ENCODE measurements around the gene FAN1. TPM values are rescaled to one million over a fixed set of nuclear protein-coding genes. Genes with fewer than 3 reads are reported as not detected.

Gene FAN1
- total RNA-seq, 4 donors from 2014 or later = 6.0 to 17.7 (median 10.2) TPM

- no peak for TF ChIP-seq POLR2A (IDR thresholded peaks at IDR 0.05)
- no peak for TF ChIP-seq CTCF (IDR thresholded peaks at IDR 0.05)
- no peaks in the 10 kb centered on the region for H3K27me3 ChIP-seq
- H3K36me3 ChIP-seq = peaks cover 17 to 82% (median 21%) of the 10 kb centered on the region in 3 donors
- H3K9me3 ChIP-seq = no peaks in the 10 kb centered on the region
- intact Hi-C loops (cut with DNase I) = no loop called here
- 85 to 91% methylated on average over 1 to 5 of the region's 5 CpGs for WGBS, 2 donors
- DNase-seq = no peak
- H3K4me1 ChIP-seq = peaks cover 0 to 5% (median 0%) of the 10 kb centered on the region in 3 donors
- no peak overlapping the region for H3K4me3 ChIP-seq
- H3K27ac ChIP-seq = no peak overlapping the region
Measured at GRCh38 chr15:30928076-30928475, 24.4 kb downstream of the FAN1 start.

GRCh38 chr15:30929064-30929669 lies 25.5 kb downstream of the FAN1 start:
- DNase-seq = no peak
- H3K36me3 ChIP-seq = peaks cover 10 to 77% (median 19%) of the 10 kb centered on the region in 3 donors
- intact Hi-C loops (cut with DNase I) = no loop called here
- H3K4me1 ChIP-seq = peaks cover 0 to 13% (median 0%) of the 10 kb centered on the region in 3 donors
- 69 to 73% methylated on average over 10 of the region's 10 CpGs for WGBS, 2 donors
- no peaks in the 10 kb centered on the region for H3K27me3 ChIP-seq
- no peak overlapping the region for H3K27ac ChIP-seq
- TF ChIP-seq CTCF (IDR thresholded peaks at IDR 0.05) (no peak), POLR2A (IDR thresholded peaks at IDR 0.05) (no peak)
- no peaks in the 10 kb centered on the region for H3K9me3 ChIP-seq
- H3K4me3 ChIP-seq = no peak overlapping the region

GRCh38 chr15:30929982-30930381 lies 26.3 kb downstream of the FAN1 start:
- TF ChIP-seq POLR2A (IDR thresholded peaks at IDR 0.05) (no peak), CTCF (IDR thresholded peaks at IDR 0.05) (no peak)
- DNase-seq = no peak
- H3K27ac ChIP-seq = no peak overlapping the region
- intact Hi-C loops (cut with DNase I) = no loop called here
- 97 to 100% methylated on average over 3 to 4 of the region's 4 CpGs for WGBS, 2 donors
- H3K36me3 ChIP-seq = peaks cover 6 to 77% (median 12%) of the 10 kb centered on the region in 3 donors
- peaks cover 0 to 13% (median 0%) of the 10 kb centered on the region in 3 donors for H3K4me1 ChIP-seq
- H3K9me3 ChIP-seq = no peaks in the 10 kb centered on the region
- no peak overlapping the region for H3K4me3 ChIP-seq
- no peaks in the 10 kb centered on the region for H3K27me3 ChIP-seq

- no peak for DNase-seq
- peaks cover 6 to 77% (median 8%) of the 10 kb centered on the region in 3 donors for H3K36me3 ChIP-seq
- H3K27ac ChIP-seq = no peak overlapping the region
- intact Hi-C loops (cut with DNase I) = no loop called here
- H3K9me3 ChIP-seq = no peaks in the 10 kb centered on the region
- 91 to 100% methylated on average over 5 to 8 of the region's 8 CpGs for WGBS, 2 donors
- H3K4me1 ChIP-seq = peaks cover 0 to 13% (median 0%) of the 10 kb centered on the region in 3 donors
- H3K27me3 ChIP-seq = no peaks in the 10 kb centered on the region
- no peak overlapping the region for H3K4me3 ChIP-seq
- TF ChIP-seq CTCF (IDR thresholded peaks at IDR 0.05) = no peak
Measured at GRCh38 chr15:30930422-30930821, 26.7 kb downstream of the FAN1 start.

GRCh38 chr15:30933293-30933692 lies 29.6 kb downstream of the FAN1 start:
- TF ChIP-seq POLR2A (IDR thresholded peaks at IDR 0.05) = no peak
- TF ChIP-seq CTCF (IDR thresholded peaks at IDR 0.05) = no peak
- Histone ChIP-seq H3K4me3 (no peak overlapping the region), H3K27me3 (no peaks in the 10 kb centered on the region), H3K4me1 (peaks cover 0 to 13% (median 0%) of the 10 kb centered on the region in 3 donors), H3K27ac (no peak overlapping the region), H3K9me3 (no peaks in the 10 kb centered on the region), H3K36me3 (peaks cover 0 to 77% (median 5%) of the 10 kb centered on the region in 3 donors)
- intact Hi-C loops (cut with DNase I) = no loop called here
- DNase-seq = no peak
